GM18505 (cell line): ENCODE measurements around the gene HYAL2.

Experiments used
- ATAC-seq: cut with Tn5 transposase; IDR thresholded peaks from one replicate; pipeline ENCODE4 v1.9.1; 2021; ENCODE audit not compliant: unreplicated experiment
- POLR2A ChIP-seq: IDR thresholded peaks from 4 replicates; pipeline ENCODE4 v1.6.1; 2011; ENCODE audit warnings: borderline replicate concordance; ENCODE audit not compliant: insufficient read depth, insufficient read length; ENCODE audit errors: extremely low read depth

The HYAL2 gene

GRCh38 chr3:50302095-50303012, 20.2 kb downstream of the HYAL2 start:
- no peak for ATAC-seq
- TF ChIP-seq POLR2A: no peak

DNA sequence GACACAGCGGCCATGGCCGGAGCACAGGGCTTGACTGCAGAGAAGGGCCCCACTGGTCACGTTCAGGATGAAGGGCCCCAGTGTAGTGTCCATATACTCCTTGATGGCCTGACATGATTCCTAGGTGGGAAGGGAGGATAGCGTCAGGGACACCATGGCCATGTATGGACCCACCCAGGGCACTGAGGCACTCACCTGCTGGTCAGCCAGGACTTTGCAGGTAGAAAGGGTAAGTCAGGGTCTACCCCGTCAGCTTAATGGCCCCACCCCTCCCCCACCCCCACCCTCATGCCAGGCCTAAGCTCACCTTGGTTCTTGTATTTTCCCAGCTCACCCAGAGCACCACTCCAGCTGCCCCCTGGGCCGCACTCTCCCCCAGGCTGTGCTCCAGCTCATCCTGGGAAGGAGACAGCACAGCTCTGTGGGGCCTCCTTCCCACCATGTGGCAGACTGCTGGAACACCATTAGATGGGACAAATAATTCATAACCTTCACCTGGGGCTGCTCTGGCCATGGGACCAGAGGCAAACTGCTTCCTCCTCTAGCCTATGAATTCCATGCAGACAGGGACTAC, 21.8 kb downstream of the HYAL2 start:
- no peak for ATAC-seq
- no peak for TF ChIP-seq POLR2A

DNA sequence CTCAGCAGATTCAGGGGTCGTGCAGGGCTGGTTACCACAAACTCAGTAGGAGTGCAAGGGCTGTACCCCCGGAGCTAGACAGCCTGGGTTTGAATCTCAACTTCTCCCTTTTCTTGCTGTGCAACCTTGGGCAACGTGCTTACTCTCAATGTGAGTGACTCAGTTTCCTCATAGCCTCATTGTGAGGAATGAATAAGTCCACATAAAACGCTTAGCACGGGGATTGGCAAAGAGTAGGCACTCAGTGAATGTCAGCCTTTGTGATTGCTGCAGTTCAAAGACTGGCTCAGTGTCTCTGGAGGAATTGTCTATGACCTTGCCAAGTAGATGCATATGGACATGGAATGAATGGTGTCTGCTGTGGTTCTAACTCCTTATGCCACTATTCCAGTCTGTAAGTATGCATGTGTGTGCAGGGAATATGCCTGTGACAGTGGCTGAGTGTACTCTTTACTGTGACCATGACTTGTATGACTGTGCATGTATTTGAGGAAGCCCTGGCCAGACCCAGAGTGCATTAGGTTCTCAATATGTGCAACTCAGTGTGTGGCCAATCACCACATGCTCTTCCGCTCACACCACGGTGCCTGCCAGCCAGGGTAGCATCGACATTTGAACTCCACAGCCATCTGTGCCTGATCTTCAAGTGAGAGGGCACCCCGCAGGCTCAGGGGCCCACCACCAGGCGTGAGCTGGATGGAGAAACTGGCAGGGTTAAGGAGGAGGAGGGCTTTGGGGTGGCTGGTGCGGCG, 22.4 kb downstream of the HYAL2 start:
- no peak for ATAC-seq

GRCh38 chr3:50299638-50299928, 23.0 kb downstream of the HYAL2 start:
- no peak for TF ChIP-seq POLR2A
- no peak for ATAC-seq

More for the DNA sequence above, 22.4 kb downstream of the HYAL2 start:
- no peak for TF ChIP-seq POLR2A

DNA sequence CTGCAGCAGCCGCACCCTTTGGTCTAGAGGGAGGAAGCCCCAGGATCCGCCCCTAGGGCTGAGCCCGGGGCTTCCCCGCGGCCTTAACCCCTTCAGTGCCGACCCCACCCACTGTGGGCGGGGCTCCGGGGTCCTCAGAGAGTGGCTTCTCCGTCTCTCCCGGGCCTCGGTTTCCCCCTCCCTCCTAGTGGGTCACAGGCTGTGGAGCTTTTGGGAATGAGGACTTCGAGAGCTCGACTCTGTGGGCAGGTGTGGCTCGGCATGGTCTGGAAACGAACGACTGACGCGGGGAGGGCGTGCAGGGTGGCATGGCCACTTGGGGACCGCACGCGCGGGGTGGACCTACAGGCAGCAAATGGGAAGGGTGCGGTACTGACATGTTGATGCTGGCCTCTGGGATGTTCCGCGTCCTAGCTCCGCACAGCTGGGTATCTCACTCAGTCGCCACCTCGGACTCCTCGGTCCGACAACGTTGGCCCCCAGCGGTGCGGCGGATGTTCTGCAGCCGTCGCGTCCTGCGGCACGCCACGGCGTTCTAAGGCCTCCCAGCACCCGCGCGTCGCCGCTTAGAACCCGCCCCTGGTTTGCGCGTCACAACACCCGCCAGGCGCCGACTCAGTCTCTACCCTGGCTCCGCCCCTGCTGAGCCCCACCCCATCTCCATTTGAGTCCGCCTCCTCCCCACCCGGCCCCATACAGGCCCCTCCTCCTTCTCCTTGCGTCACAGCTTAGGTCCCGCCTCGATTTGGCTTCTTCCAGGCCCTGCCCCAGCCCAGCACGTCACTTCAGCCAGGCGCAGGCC, 23.5 kb downstream of the HYAL2 start, which contains the start of the genes HYAL3 and NAA80:
Gene HYAL3, minus strand, starts transcription at position 570 of the 802 bp plus-strand sequence. CDS start 3,803 bp downstream, outside the sequence.
Gene NAA80, minus strand, starts transcription at position 570 of the 802 bp plus-strand sequence. CDS start 1,942 bp downstream, outside the sequence.
- peak; percentile 85 for ATAC-seq

GRCh38 chr3:50297896-50298725, 24.4 kb downstream of the HYAL2 start:
- no peak for TF ChIP-seq POLR2A
- no peak for ATAC-seq

More for the DNA sequence above, 23.5 kb downstream of the HYAL2 start, which contains the start of the genes HYAL3 and NAA80:
- peak; percentile 91 for TF ChIP-seq POLR2A

DNA sequence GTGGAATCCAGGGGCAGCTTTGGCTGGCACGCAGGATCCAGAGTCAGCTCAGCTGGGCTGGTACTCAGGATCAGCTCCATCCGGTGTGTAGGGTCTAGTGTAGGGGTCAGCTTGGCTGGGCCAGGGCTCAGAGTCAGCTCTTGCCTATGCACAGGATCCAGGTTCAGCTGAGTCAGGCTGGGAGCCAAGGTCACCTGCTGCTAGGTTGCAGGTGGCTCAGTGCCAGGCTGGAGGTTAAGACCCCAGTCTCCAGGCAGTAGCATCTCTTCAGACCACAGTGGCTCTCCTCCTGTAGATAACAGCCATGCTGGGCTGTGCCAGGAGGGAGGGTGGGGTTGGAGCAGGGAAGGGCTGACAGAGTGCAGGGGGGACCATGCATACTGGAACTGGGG, 25.2 kb downstream of the HYAL2 start:
- no peak for ATAC-seq
- TF ChIP-seq POLR2A: no peak

DNA sequence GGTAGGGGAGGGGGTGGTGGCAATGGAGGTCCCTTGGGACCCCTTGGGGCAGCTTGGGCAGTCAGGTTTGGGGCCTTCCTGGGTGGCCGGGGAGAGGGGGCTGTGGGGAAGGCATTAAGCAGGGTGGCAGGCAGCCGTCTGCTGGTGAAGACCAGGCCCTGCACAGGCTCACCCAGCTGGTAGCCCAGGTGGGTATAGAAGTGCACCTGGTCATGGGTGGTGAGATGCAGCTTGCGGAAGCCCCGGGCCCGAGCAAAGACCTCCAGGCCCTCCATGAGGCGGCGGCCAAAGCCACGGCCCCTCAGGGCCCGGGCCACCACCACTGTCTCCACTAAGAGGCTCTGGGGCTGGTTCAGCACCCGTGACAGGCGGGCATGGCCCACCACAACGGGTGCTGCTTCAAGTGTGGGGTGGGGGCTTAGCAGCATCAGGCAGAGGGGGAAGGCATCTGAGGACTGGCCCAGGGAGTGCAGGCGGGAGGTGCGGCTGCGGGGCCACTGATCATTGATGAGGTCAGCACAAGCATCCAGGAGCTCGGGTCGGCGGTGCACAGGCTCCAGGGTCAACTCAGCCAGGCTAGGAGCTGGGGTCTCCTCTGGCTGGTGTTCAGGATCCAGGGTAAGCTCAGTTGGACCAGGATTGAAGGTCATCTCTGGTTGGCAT, 25.7 kb downstream of the HYAL2 start:
- no peak for TF ChIP-seq POLR2A
- ATAC-seq: no peak

DNA sequence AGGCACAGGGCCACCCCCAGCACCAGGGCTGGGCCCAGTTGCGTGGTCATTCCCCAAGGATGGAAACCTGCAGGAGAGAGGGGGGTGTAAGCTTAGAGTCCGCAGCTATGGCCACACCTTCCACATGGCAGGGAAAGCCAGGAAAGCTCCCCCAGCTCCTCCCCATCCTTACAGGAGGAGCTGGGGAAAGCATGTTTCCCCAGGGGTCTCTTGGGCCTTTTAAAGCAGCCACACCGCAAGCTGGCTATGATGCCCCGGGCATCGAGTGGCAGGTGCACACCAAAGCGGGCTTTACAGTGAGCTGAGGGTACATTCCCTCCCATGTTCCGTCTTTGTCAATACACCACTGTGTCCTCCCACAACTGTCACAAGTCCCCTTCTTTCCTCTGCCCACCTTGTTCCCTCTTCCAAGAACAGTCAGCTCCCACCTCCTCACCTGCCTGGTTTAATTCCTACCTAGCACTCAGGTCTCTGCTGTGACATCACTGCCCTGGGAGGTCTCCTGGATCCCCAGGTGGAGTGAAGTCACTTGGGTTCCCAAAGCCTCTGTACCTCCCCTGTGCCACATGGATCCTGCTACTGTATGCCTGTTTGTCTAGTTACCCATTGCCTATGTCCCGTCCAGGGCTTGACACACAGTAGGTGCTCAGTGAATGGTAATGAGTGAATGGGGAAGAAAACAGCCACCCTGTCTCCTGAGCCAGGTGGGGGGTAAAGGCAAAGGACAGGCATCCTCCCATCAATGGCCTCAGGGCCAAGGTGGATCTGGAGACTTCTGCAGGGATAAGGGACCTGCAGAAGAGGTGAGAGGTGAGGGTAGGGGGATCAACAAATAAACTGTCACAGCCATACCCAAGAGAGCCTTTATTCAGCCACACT, 26.8 kb downstream of the HYAL2 start:
- no peak for ATAC-seq
- TF ChIP-seq POLR2A: no peak

- no peak for ATAC-seq
- TF ChIP-seq POLR2A: no peak
Measured at GRCh38 chr3:50294492-50295403, 27.8 kb downstream of the HYAL2 start.
